ENCODE results near the gene SPTSSA.
"Not testable (repeated sequence)": the region's sequence is repeated elsewhere in the genome, so short reads cannot be mapped to it uniquely, and the experiment has no call there.

Gene SPTSSA, protein sequence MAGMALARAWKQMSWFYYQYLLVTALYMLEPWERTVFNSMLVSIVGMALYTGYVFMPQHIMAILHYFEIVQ

GRCh38 chr14:34462132-34462893, at the start of gene SPTSSA:
Gene SPTSSA, minus strand, starts transcription at chr14:34462240. Its CDS starts 33 bp downstream, at chr14:34462207.
- DNase-seq: peak; percentile 83 to 95

DNA sequence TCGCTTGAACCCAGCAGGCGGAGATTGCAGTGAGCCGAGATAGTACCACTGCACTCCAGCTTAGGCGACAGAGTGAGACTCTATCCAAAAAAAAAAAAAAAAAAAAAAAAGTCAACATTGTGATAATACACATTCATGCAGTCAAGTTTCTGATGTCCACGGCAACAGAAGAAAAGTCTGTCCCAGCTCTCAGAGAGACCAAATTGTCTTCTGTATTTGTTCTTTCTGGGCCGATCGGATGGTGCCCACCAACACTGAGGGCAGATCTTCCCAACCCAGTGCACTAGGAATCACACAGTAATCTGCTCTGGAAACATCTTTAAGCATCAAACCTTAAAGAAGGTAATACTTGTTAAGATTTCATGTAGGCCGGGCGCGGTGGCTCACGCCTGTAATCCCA, 45.8 kb upstream of the SPTSSA start:
- no peak for DNase-seq

DNA sequence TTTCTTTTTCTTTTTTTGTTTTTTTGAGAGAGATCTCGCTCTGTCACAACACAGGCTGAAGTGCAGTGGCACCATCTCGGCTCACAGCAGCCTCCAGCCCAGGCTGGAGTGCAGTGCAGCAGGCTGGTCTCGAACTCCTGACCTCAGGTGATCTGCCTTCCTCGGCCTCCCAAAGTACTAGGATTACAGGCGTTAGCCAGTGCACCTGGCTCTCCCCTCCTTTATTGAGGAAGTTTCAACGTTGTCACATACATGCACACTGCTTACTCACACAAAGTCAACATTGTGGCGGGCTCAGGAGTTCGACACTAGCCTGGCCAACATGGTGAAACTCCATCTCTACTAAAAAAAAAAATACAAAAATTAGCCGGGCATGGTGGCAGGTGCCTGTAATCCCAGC, 45.4 kb upstream of the SPTSSA start:
- no peak for DNase-seq

GRCh38 chr14:34505124-34505491, 43.1 kb upstream of the SPTSSA start:
- DNase-seq: not testable (repeated sequence)

DNA sequence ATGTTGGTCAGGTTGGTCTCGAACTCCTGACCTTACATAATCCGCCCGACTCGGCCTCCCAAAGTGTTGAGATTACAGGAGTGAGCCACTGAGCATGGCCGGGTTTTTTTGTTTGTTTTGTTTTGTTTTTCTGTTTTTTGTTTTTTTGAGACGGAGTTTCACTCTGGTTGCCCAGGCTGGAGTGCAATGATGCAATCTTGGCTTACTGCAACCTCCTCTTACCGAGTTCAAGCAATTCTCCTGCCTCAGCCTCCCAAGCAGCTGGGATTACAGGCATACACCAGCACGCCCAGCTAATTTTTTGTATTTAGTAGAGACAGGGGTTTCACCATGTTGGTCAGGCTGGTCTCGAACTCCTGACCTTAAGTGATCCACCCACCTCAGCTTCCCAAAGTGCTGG, 42.0 kb upstream of the SPTSSA start:
- DNase-seq: not testable (repeated sequence)

DNA sequence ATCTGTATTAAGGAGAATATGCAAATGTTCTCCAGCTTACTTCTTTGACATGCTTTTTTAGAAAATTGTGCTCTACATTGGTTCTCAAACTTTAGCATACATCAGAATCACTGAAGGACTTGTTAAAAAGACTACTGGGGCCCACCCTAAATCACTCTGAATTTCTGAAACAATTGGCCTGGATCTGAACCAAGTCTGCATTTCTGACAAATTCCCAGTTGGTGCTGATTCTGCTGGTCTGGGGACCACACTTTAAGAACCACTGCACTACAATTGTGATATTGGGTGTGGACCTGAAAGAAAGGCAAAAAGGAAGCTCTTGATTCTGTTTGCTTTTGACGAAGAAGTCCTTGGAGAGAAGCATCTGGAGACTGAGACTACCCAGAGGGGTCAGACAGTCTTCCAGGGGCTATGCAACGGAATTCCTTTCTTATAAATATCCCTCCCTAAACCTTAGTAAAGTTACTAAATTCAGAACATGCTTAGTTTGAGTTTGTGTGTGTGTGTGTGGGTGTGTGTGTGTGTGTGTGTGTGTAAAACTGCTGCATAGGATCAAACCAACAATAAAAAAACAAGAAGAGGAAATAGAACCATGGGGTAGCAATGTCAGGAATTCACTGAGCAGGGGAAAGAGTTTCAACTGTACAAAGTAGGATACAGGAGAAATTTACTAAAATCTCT, 40.6 kb upstream of the SPTSSA start:
- DNase-seq: no peak

DNA sequence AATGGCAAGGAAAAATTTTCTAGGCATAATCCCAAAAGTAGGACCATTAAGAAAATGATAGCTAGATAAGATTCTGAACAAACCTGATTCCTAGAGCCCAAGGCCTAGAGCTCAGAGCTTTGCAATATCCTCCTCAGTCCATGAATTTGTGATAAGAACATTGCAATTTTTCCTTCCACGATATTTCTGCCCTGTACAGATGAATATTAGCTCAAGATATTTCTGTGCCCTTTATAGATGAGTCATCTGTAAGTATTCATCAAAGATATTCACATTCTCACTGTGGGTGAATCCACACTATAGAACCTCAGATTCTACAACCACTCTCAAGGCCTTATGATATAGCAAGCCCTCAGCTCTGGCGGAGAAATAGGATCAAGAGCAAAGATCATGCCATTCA, 40.0 kb upstream of the SPTSSA start:
- DNase-seq: no peak

GRCh38 chr14:34501004-34501580, 39.1 kb upstream of the SPTSSA start:
- DNase-seq: no peak

- DNase-seq: peak; percentile 13 to 64
Measured at GRCh38 chr14:34498684-34499412, 36.8 kb upstream of the SPTSSA start.

GRCh38 chr14:34496679-34497513, 34.9 kb upstream of the SPTSSA start:
- peak; percentile 30 to 83 for DNase-seq

GRCh38 chr14:34496007-34496678, 34.1 kb upstream of the SPTSSA start:
- peak in 1 of 2 experiments; percentile 41 for DNase-seq

- no peak for DNase-seq
Measured at GRCh38 chr14:34489324-34489723, 27.3 kb upstream of the SPTSSA start.

GRCh38 chr14:34488528-34488927, 26.5 kb upstream of the SPTSSA start:
- DNase-seq: no peak

DNA sequence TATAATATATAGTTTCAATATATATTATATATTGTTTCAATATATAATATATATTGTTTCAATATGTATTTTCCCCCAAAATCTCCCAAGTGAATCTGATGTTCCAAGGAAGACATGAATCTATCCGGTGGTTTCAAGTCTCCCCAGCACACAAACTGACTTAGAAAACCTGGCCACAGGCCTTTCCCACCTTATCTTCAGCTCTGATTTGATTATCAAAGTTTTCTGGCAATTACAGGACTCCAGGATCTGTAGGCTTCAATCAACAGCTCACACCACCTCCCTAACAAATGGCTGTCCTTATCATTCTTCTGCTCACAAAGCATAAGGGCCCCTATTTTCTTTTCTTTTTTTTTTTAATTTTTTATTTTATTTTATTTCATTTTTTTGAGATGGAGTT, 22.7 kb upstream of the SPTSSA start:
- no peak for DNase-seq

DNA sequence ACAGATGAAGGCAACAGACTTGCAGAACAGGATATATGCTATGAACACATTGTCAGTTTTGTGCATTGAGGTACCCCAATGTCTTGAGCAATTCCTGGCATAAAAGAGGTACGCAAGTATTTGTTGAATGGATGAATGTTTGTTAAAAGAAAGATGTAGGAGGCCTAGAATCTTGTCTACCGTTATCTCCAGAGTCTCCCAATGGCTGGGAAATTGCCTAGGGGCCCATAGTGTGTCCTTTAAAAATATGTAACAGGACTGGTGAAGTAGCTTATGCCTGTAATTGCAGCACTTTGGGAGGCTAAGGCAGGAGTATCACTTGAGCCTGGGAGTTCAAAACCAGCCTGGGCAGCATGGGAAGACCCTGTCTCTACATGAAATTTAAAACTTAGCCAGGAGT, 20.4 kb upstream of the SPTSSA start:
- no peak for DNase-seq

DNA sequence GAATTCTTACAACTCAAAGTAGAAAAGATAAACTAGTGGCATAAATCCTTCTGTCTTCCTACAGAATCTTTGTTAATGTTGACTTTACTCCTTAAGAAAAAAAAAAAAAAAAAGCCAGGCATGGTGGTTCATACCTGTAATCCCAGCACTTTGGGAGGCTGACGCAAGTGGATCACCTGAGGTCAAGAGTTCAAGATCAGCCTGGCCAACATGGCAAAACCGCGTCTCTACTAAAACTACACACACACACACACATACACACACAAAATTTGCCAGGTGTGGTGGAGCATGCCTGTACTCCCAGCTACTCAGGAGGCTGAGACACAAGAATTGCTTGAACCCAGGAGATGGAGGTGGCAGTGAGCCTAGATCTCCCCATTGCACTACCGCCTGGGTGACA, 17.7 kb upstream of the SPTSSA start:
- no peak for DNase-seq

- no peak for DNase-seq
Measured at GRCh38 chr14:34478261-34478660, 16.2 kb upstream of the SPTSSA start.

DNA sequence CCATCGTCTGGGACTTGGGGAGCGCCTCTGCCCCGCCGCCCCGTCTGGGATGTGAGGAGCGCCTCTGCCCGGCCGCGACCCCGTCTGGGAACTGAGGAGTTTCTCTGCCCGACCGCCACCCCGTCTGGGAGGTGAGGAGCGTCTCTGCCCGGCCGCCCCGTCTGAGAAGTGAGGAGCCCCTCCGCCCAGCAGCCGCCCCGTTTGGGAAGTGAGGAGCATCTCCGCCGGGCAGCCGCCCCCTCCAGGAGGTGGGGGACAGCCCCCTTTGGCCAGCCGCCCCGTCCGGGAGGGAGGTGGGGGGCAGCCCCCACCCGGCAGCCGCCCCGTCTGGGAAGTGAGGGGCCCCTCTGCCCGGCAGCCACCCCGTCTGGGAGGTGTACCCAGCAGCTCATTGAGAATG, 14.0 kb upstream of the SPTSSA start:
- not testable (repeated sequence) for DNase-seq

DNA sequence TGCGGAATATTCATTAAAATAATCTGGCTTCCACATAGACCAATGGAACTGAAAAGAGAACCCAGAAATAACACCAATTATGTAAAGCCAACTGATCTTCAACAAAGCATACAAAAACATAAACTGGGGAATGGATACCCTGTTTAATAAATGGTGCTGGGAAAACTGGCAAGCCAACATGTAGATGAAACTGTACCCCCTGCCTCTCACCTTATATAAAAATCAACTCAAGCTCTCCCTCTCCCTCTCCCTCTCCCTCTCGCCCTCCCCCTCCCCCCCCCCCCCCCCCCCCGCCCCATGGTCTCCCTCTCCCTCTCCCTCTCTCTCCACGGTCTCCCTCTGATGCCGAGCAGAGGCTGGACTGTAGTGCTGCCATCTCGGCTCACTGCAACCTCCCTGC, 13.1 kb upstream of the SPTSSA start:
- no peak for DNase-seq

- DNase-seq: no peak
Measured at GRCh38 chr14:34474187-34474679, 12.2 kb upstream of the SPTSSA start.

GRCh38 chr14:34472706-34473279, 10.8 kb upstream of the SPTSSA start:
- DNase-seq: no peak

Data from NCI-H446 (cell line).